GM21447 (cell line): ENCODE measurements around the gene REEP3.

Experiments
- ATAC-seq: cut with Tn5 transposase; IDR thresholded peaks from one replicate; pipeline ENCODE4 v1.9.1; 2021; ENCODE audit not compliant: unreplicated experiment

The REEP3 gene

GRCh38 chr10:63505562-63505961 lies 15.6 kb upstream of the REEP3 start:
- no peak for ATAC-seq

GRCh38 chr10:63506554-63506953 lies 14.6 kb upstream of the REEP3 start:
- ATAC-seq: no peak

- no peak for ATAC-seq
Measured at GRCh38 chr10:63515002-63515763, 6.0 kb upstream of the REEP3 start.

- ATAC-seq: no peak
Measured at GRCh38 chr10:63516207-63516606, 5.0 kb upstream of the REEP3 start.

GRCh38 chr10:63518690-63519288 lies 2.4 kb upstream of the REEP3 start:
- ATAC-seq: no peak

- ATAC-seq: peak; percentile 63
Measured at GRCh38 chr10:63521416-63522276, 445 bp downstream of the REEP3 start.

GRCh38 chr10:63522277-63522687 lies 1.1 kb downstream of the REEP3 start:
- ATAC-seq: no peak

- no peak for ATAC-seq
Measured at GRCh38 chr10:63522995-63523394, 1.8 kb downstream of the REEP3 start.

- ATAC-seq: no peak
Measured at GRCh38 chr10:63525021-63525420, 3.8 kb downstream of the REEP3 start.

- no peak for ATAC-seq
Measured at GRCh38 chr10:63527401-63527800, 6.2 kb downstream of the REEP3 start.

GRCh38 chr10:63528084-63528744 lies 7.0 kb downstream of the REEP3 start:
- ATAC-seq: no peak

GRCh38 chr10:63530409-63530808 lies 9.2 kb downstream of the REEP3 start:
- ATAC-seq: no peak

GRCh38 chr10:63534723-63535122 lies 13.5 kb downstream of the REEP3 start:
- ATAC-seq: no peak

GRCh38 chr10:63536698-63537097 lies 15.5 kb downstream of the REEP3 start:
- ATAC-seq: no peak

- no peak for ATAC-seq
Measured at GRCh38 chr10:63537536-63537935, 16.3 kb downstream of the REEP3 start.

GRCh38 chr10:63539377-63539776 lies 18.2 kb downstream of the REEP3 start:
- no peak for ATAC-seq

GRCh38 chr10:63539994-63540393 lies 18.8 kb downstream of the REEP3 start:
- no peak for ATAC-seq

GRCh38 chr10:63542835-63543575 lies 21.8 kb downstream of the REEP3 start:
- no peak for ATAC-seq

GRCh38 chr10:63543576-63543962 lies 22.4 kb downstream of the REEP3 start:
- no peak for ATAC-seq

GRCh38 chr10:63544418-63544817 lies 23.2 kb downstream of the REEP3 start:
- ATAC-seq: no peak
